Mucosa of descending colon (tissue), 3 donors: ENCODE measurements around the gene CDC42BPB. TPM values are rescaled to one million over a fixed set of nuclear protein-coding genes. Genes with fewer than 3 reads are reported as not detected.

ENCODE experiments used
- ATAC-seq: fragments of 200-7000 bp; cut with Tn5 transposase; one replicate; pipeline ENCODE4 v1.9.1; 2020; ENCODE audit warnings: mild to moderate bottlenecking, moderate library complexity
- DNase-seq, 3 donors: peaks; one replicate each; pipeline ENCODE4 v3.0.0-alpha.2; 2020
- H3K36me3 ChIP-seq: fragments of 200-600 bp; one replicate; pipeline ENCODE4 v1.8.0; 2021; ENCODE audit warnings: low read depth, mild to moderate bottlenecking
- H3K4me1 ChIP-seq: fragments of 200-600 bp; one replicate; pipeline ENCODE4 v1.8.0; 2021; ENCODE audit warnings: low read depth, mild to moderate bottlenecking
- H3K4me3 ChIP-seq: fragments of 200-600 bp; one replicate; pipeline ENCODE4 v1.8.0; 2021; ENCODE audit warnings: mild to moderate bottlenecking
- H3K9me3 ChIP-seq: fragments of 200-600 bp; one replicate; pipeline ENCODE4 v1.8.0; 2021; ENCODE audit warnings: mild to moderate bottlenecking
- intact Hi-C, 2 donors: fragments of 100-400 bp; cut with DNase I in 1 of 2; cut with micrococcal nuclease in 1 of 2; formaldehyde crosslinking; loops; one replicate each; pipeline versions ENCODE4 v1.11.0 to v1.11.1; 2022; cut with DNase I, micrococcal nuclease
- total RNA-seq, 3 donors: library from RNA; stranded (reverse); fragmentation: NEBNext Ultra II Directional in 2 of 3; extraction: Animal tissue kit (Norgen Biotek cat#: 25700) in 2 of 3; gene quantifications; one replicate each; pipeline versions ENCODE4 v1.2.1 to v1.2.4, GENCODE V29; 2021 to 2023
- TF ChIP-seq, protein P1 (sequence below): fragments of 200-600 bp; IDR thresholded peaks from one replicate; pipeline ENCODE4 v1.8.0; 2022; ENCODE audit warnings: antibody characterized with exemption, mild to moderate bottlenecking
- donor health status: DM: no; HTN: no; CAD: no; lungs with moderate emphysema.
- donor health status: DM: no; HTN: no; CAD: no.
- donor health status: DM: no; HTN: yes; CAD: no.

The CDC42BPB gene
- total RNA-seq, 3 donors from 2014 or later: 77.6 to 106 (median 84.4) TPM

DNA sequence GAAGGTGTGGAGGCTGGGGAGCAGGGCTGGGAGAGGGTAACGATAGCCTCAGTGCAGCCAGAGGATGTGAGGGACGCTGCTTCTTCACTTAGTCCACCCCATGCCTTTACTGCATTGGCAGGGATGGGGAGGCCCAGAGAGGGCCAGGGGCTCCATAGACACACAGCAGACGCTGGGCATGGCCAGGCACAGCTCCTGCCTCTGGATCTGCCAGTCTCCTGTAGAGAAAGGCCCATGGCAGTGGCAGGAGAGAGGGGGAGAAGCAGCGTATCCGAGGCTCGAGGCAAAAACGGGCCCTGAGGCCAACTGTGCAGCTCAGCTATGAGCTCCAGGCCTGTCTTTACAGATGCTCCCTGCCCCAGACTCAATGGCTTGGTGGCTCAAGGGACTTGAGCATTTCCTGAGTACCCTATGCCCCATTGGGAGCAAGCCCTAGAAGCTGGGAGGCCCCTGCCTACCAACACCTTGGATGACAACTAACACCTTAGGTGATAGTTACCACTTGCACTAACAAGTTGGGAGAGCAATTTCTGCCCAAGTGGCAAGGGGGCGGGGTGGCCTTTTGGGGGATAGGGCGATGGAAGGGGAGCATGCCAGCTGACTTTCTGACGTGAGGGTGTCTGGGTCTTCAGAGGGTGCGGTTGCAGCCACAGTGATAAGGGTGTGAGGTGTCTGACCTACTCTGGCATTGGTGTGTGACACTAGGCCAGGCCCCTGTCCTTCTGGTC, 21.7 kb upstream of the CDC42BPB start:
- Histone ChIP-seq H3K4me1 (peaks cover 9% of the 10 kb centered on the region), H3K4me3 (no peak overlapping the region), H3K9me3 (no peaks in the 10 kb centered on the region), H3K36me3 (no peaks in the 10 kb centered on the region)
- TF ChIP-seq, protein P1, sequence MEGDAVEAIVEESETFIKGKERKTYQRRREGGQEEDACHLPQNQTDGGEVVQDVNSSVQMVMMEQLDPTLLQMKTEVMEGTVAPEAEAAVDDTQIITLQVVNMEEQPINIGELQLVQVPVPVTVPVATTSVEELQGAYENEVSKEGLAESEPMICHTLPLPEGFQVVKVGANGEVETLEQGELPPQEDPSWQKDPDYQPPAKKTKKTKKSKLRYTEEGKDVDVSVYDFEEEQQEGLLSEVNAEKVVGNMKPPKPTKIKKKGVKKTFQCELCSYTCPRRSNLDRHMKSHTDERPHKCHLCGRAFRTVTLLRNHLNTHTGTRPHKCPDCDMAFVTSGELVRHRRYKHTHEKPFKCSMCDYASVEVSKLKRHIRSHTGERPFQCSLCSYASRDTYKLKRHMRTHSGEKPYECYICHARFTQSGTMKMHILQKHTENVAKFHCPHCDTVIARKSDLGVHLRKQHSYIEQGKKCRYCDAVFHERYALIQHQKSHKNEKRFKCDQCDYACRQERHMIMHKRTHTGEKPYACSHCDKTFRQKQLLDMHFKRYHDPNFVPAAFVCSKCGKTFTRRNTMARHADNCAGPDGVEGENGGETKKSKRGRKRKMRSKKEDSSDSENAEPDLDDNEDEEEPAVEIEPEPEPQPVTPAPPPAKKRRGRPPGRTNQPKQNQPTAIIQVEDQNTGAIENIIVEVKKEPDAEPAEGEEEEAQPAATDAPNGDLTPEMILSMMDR: no peak
- DNase-seq (no peak), ATAC-seq (no peak)
- intact Hi-C loops: no loop called here

DNA sequence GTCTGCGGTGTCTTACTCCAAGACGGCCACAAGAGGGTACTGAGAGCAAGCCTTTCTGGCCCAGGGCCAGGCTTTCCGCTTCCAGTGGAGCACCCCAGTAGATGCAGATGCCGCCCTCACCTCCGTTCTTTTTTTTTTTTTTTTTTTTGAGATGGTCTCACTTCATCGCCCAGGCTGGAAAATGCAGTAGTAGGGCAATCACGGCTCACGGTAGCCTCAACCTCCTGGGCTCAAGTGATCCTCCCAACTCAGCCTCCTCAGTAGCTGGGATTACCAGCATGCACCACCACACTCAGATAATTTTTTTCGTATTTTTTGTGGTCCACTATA, 21.0 kb upstream of the CDC42BPB start:
- DNase-seq (peak; percentile 80 to 88 (median 83)), ATAC-seq (peak; percentile 70)
- H3K4me3 ChIP-seq: no peak overlapping the region
- peaks cover 9% of the 10 kb centered on the region for H3K4me1 ChIP-seq
- H3K9me3 ChIP-seq: no peaks in the 10 kb centered on the region
- TF ChIP-seq, protein P1: peak; percentile 63
- intact Hi-C loops: no loop called here
- no peaks in the 10 kb centered on the region for H3K36me3 ChIP-seq

DNA sequence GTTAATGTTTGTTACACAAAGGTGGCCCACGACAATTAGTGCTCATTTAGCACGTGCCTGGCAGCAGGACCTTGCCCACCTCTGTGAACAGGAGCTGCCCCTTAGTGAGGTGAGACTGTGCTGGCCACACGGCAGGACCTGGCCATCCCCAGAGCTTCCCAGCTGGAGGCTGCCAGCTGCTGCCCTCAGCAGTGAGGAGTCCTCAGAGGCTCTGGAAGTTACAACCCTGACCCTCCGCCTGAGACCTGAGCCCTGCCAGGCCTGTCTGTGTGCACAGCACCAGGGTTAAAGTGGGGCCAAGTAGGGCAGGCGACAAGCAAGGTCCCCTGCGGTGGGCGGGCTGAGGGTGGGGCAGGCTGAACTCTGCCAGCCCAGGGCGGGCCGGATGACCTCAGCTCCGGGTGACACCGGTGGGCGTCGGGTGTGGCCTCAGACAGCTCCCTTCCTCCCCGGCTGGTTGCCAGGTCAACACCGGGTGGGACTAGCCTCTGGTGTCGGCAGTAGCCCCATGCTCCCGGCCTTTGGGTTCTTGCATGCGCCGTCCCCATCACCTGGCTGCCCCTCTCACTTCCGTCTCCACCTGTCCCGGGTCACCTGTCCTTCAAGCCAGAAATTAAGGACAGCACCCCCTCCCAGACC, 17.5 kb upstream of the CDC42BPB start:
- TF ChIP-seq, protein P1: no peak
- Histone ChIP-seq H3K4me1 (peaks cover 24% of the 10 kb centered on the region), H3K4me3 (no peak overlapping the region), H3K36me3 (no peaks in the 10 kb centered on the region), H3K9me3 (no peaks in the 10 kb centered on the region)
- intact Hi-C loops: no loop called here
- ATAC-seq (peak; percentile 36), DNase-seq (peak; percentile 69 to 87 (median 75))

GRCh38 chr14:103073876-103074728, 16.8 kb upstream of the CDC42BPB start:
- intact Hi-C loops: no loop called here
- no peak overlapping the region for H3K4me3 ChIP-seq
- ATAC-seq (no peak), DNase-seq (peak in 2 of 3 donors; percentile 33 to 54)
- H3K9me3 ChIP-seq: no peaks in the 10 kb centered on the region
- TF ChIP-seq, protein P1: no peak
- H3K36me3 ChIP-seq: no peaks in the 10 kb centered on the region
- peaks cover 24% of the 10 kb centered on the region for H3K4me1 ChIP-seq

GRCh38 chr14:103073367-103073875, 16.1 kb upstream of the CDC42BPB start:
- H3K4me3 ChIP-seq: no peak overlapping the region
- TF ChIP-seq, protein P1: no peak
- no peaks in the 10 kb centered on the region for H3K9me3 ChIP-seq
- intact Hi-C loops: no loop called here
- DNase-seq (peak in 2 of 3 donors; percentile 29 to 59), ATAC-seq (no peak)
- H3K4me1 ChIP-seq: peaks cover 27% of the 10 kb centered on the region
- H3K36me3 ChIP-seq: no peaks in the 10 kb centered on the region
